ENCODE measurements around the gene PRKCA. TPM values are rescaled to one million over a fixed set of nuclear protein-coding genes. Genes with fewer than 3 reads are reported as not detected.
"Not testable (repeated sequence)": the region's sequence is repeated elsewhere in the genome, so short reads cannot be mapped to it uniquely, and the experiment has no call there.

Gene PRKCA
- polyA plus RNA-seq, 1 donor, result 24.4 TPM

- H3K4me1 ChIP-seq (ENCODE audit: control insufficient read depth, insufficient read depth, low read length), result peaks cover 25% of the 10 kb centered on the region
- no peaks in the 10 kb centered on the region for H3K27me3 ChIP-seq (ENCODE audit: control insufficient read depth, insufficient read depth, low read length)
- DNase-seq, result no peak
- no peaks in the 10 kb centered on the region for H3K9me3 ChIP-seq (ENCODE audit: control insufficient read depth, low read depth, low read length)
- WGBS (ENCODE audit: insufficient coverage, low lambda C conversion rate), result no CpG with 5 or more reads among the region's 4 CpGs
- H3K27ac ChIP-seq (ENCODE audit: low read length), result no peak overlapping the region
- H3K36me3 ChIP-seq (ENCODE audit: control insufficient read depth, insufficient read depth, low read length), result no peaks in the 10 kb centered on the region
- H3K4me3 ChIP-seq (ENCODE audit: low read length), result no peak overlapping the region
Measured at GRCh38 chr17:66469890-66470289, 167.5 kb downstream of the PRKCA start.

GRCh38 chr17:66472123-66472522 is 169.7 kb downstream of the PRKCA start:
- Histone ChIP-seq H3K9me3 (ENCODE audit: control insufficient read depth, low read depth, low read length) (no peaks in the 10 kb centered on the region), H3K4me3 (ENCODE audit: low read length) (no peak overlapping the region), H3K27ac (ENCODE audit: low read length) (no peak overlapping the region), H3K4me1 (ENCODE audit: control insufficient read depth, insufficient read depth, low read length) (peaks cover 25% of the 10 kb centered on the region), H3K36me3 (ENCODE audit: control insufficient read depth, insufficient read depth, low read length) (no peaks in the 10 kb centered on the region), H3K27me3 (ENCODE audit: control insufficient read depth, insufficient read depth, low read length) (no peaks in the 10 kb centered on the region)
- no CpG with 5 or more reads among the region's 4 CpGs for WGBS (ENCODE audit: insufficient coverage, low lambda C conversion rate)
- peak in 1 of 2 donors; percentile 42 for DNase-seq

- H3K27ac ChIP-seq (ENCODE audit: low read length), result no peak overlapping the region
- no peak for DNase-seq
- H3K9me3 ChIP-seq (ENCODE audit: control insufficient read depth, low read depth, low read length), result no peaks in the 10 kb centered on the region
- no peaks in the 10 kb centered on the region for H3K27me3 ChIP-seq (ENCODE audit: control insufficient read depth, insufficient read depth, low read length)
- WGBS (ENCODE audit: insufficient coverage, low lambda C conversion rate), result no CpG with 5 or more reads among the region's 1 CpG
- no peak overlapping the region for H3K4me3 ChIP-seq (ENCODE audit: low read length)
- H3K4me1 ChIP-seq (ENCODE audit: control insufficient read depth, insufficient read depth, low read length), result peaks cover 6% of the 10 kb centered on the region
- no peaks in the 10 kb centered on the region for H3K36me3 ChIP-seq (ENCODE audit: control insufficient read depth, insufficient read depth, low read length)
Measured at GRCh38 chr17:66474258-66474657, 171.8 kb downstream of the PRKCA start.

DNA sequence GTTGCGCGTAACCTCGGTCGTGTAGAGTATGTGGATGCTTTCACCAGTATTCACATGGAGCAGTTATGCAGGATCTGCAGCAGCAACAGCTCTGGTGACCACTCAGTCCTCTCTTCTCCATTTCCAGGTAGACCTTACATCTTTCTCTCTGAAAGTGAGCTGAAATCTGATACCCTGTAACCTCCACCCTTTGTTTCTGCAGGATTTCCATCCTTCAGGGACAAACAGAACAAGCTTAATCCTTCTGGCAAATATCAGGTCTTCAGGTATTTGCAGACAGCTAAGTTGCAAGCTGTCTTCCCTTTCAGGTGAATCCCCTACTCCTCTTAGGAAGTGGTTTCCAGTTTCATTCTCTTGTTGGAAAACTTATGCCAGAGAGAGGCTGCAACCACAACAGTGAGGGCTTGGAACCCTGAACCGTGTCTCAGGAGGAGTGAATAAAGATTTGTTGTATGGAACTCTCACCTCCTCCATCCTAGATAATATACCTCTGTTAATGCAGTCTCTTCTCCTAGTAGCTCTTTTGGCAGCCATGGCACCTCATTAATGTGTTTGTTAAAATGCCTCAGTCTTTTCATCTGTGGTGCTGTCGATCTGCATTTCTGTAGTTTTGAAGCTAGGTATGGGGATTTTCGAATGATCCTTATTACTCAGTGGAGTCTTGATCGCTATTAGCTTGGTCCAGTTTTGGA is 172.5 kb downstream of the PRKCA start:
- no peak overlapping the region for H3K27ac ChIP-seq (ENCODE audit: low read length)
- no peaks in the 10 kb centered on the region for H3K27me3 ChIP-seq (ENCODE audit: control insufficient read depth, insufficient read depth, low read length)
- H3K4me3 ChIP-seq (ENCODE audit: low read length), result no peak overlapping the region
- H3K4me1 ChIP-seq (ENCODE audit: control insufficient read depth, insufficient read depth, low read length), result peaks cover 5% of the 10 kb centered on the region
- no CpG with 5 or more reads among the region's 8 CpGs for WGBS (ENCODE audit: insufficient coverage, low lambda C conversion rate)
- H3K36me3 ChIP-seq (ENCODE audit: control insufficient read depth, insufficient read depth, low read length), result no peaks in the 10 kb centered on the region
- no peak for DNase-seq
- no peaks in the 10 kb centered on the region for H3K9me3 ChIP-seq (ENCODE audit: control insufficient read depth, low read depth, low read length)

GRCh38 chr17:66476014-66476413 is 173.6 kb downstream of the PRKCA start:
- no peak for DNase-seq
- H3K36me3 ChIP-seq (ENCODE audit: control insufficient read depth, insufficient read depth, low read length), result no peaks in the 10 kb centered on the region
- peaks cover 5% of the 10 kb centered on the region for H3K4me1 ChIP-seq (ENCODE audit: control insufficient read depth, insufficient read depth, low read length)
- no CpG with 5 or more reads among the region's 6 CpGs for WGBS (ENCODE audit: insufficient coverage, low lambda C conversion rate)
- no peaks in the 10 kb centered on the region for H3K27me3 ChIP-seq (ENCODE audit: control insufficient read depth, insufficient read depth, low read length)
- H3K9me3 ChIP-seq (ENCODE audit: control insufficient read depth, low read depth, low read length), result no peaks in the 10 kb centered on the region
- H3K27ac ChIP-seq (ENCODE audit: low read length), result no peak overlapping the region
- H3K4me3 ChIP-seq (ENCODE audit: low read length), result no peak overlapping the region

DNA sequence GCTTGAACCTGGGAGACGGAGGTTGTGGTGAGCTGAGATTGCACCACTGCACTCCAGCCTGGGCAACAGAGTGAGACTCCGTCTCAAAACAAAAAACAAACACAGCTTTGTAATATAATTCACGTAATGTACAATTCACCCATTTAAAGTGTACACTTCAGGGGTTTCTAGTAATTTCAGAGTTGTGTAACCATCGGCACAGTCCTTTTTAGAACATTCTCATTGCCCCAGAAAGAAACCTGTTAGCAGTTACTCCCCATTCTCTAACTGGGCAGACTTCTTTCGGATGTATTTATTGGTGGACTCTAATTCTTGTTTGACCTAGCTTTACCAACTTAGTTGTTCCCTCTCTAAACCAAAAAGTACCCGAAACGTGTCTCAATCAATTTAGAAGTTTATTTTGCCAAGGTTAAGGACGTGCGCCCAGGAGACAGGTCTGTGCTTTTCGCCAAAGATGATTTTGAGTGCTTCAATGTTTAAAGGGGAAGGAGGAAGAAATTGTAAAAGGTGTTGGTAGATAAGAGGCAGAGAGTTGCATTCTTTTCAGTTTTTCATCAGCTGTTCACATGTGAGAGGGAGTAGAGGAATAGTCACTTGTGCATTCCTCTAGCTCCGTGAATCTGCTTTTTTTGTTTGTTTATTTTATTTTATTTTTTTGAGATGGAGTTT is 175.3 kb downstream of the PRKCA start:
- Histone ChIP-seq H3K36me3 (ENCODE audit: control insufficient read depth, insufficient read depth, low read length) (no peaks in the 10 kb centered on the region), H3K4me3 (ENCODE audit: low read length) (no peak overlapping the region), H3K4me1 (ENCODE audit: control insufficient read depth, insufficient read depth, low read length) (no peaks in the 10 kb centered on the region), H3K27me3 (ENCODE audit: control insufficient read depth, insufficient read depth, low read length) (no peaks in the 10 kb centered on the region), H3K9me3 (ENCODE audit: control insufficient read depth, low read depth, low read length) (no peaks in the 10 kb centered on the region), H3K27ac (ENCODE audit: low read length) (no peak overlapping the region)
- no peak for DNase-seq
- WGBS (ENCODE audit: insufficient coverage, low lambda C conversion rate), result 95% methylated on average over 5 of the region's 11 CpGs

DNA sequence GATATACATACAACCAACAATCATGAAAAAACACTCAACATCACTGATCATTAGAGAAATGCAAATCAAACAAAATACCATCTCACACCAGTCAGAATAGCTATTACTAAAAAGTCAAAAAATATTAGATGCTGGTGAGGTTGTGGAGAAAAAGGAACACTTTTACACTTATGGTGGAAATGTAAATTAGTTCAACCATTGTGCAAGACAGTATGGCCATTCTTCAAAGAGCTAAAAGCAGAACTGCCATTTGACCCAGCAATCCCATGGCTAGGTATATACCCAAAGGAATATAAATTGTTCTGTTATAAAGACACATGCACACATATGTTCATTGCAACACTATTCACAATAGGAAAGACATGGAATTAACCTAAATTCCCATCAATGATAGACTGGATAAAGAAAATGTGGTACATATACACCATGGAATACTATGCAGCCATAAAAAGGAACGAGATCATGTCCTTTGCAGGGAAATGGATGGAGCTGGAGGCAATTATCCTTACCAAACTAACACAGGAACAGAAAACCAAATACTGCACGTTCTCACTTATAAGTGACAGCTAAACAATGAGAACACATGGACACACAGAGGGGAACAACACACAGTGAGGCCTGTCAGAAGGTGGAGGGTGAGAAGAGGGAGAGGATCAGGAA is 176.9 kb downstream of the PRKCA start:
- H3K4me1 ChIP-seq (ENCODE audit: control insufficient read depth, insufficient read depth, low read length); H3K36me3 ChIP-seq (ENCODE audit: control insufficient read depth, insufficient read depth, low read length); H3K4me3 ChIP-seq (ENCODE audit: low read length); H3K9me3 ChIP-seq (ENCODE audit: control insufficient read depth, low read depth, low read length); H3K27me3 ChIP-seq (ENCODE audit: control insufficient read depth, insufficient read depth, low read length); H3K27ac ChIP-seq (ENCODE audit: low read length); DNase-seq: not testable (repeated sequence)
- no CpG with 5 or more reads among the region's 2 CpGs for WGBS (ENCODE audit: insufficient coverage, low lambda C conversion rate)

GRCh38 chr17:66480243-66480642 is 177.8 kb downstream of the PRKCA start:
- 100% methylated on average over 2 of the region's 5 CpGs for WGBS (ENCODE audit: insufficient coverage, low lambda C conversion rate)
- Histone ChIP-seq H3K27me3 (ENCODE audit: control insufficient read depth, insufficient read depth, low read length) (no peaks in the 10 kb centered on the region), H3K4me3 (ENCODE audit: low read length) (no peak overlapping the region), H3K4me1 (ENCODE audit: control insufficient read depth, insufficient read depth, low read length) (no peaks in the 10 kb centered on the region), H3K36me3 (ENCODE audit: control insufficient read depth, insufficient read depth, low read length) (no peaks in the 10 kb centered on the region), H3K27ac (ENCODE audit: low read length) (no peak overlapping the region), H3K9me3 (ENCODE audit: control insufficient read depth, low read depth, low read length) (no peaks in the 10 kb centered on the region)
- DNase-seq, result no peak

GRCh38 chr17:66480802-66481201 is 178.4 kb downstream of the PRKCA start:
- Histone ChIP-seq H3K4me3 (ENCODE audit: low read length) (no peak overlapping the region), H3K27me3 (ENCODE audit: control insufficient read depth, insufficient read depth, low read length) (no peaks in the 10 kb centered on the region), H3K27ac (ENCODE audit: low read length) (no peak overlapping the region), H3K4me1 (ENCODE audit: control insufficient read depth, insufficient read depth, low read length) (no peaks in the 10 kb centered on the region), H3K36me3 (ENCODE audit: control insufficient read depth, insufficient read depth, low read length) (no peaks in the 10 kb centered on the region), H3K9me3 (ENCODE audit: control insufficient read depth, low read depth, low read length) (no peaks in the 10 kb centered on the region)
- no peak for DNase-seq
- no CpG with 5 or more reads among the region's 7 CpGs for WGBS (ENCODE audit: insufficient coverage, low lambda C conversion rate)

DNA sequence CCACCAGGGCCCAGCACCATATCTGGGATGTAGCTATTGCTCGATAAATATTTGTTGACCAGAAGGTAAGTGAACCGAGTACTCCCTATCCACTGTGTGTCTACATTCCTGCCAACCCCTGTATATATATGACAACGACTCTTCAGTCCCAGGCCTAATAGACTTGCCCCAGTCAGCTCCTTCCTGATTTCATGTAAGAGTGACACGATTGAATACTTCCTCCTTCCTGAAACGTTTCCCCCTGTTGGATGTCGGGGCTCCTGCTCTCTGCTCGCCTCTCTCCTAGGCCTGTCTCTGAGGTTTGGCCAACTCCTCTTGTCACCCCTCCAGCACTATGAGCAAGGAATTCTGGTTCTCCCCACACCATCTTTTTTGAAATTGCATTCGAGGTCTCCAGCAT is 178.9 kb downstream of the PRKCA start:
- DNase-seq, result no peak
- Histone ChIP-seq H3K9me3 (ENCODE audit: control insufficient read depth, low read depth, low read length) (no peaks in the 10 kb centered on the region), H3K27ac (ENCODE audit: low read length) (no peak overlapping the region), H3K36me3 (ENCODE audit: control insufficient read depth, insufficient read depth, low read length) (no peaks in the 10 kb centered on the region), H3K4me1 (ENCODE audit: control insufficient read depth, insufficient read depth, low read length) (no peaks in the 10 kb centered on the region), H3K27me3 (ENCODE audit: control insufficient read depth, insufficient read depth, low read length) (no peaks in the 10 kb centered on the region), H3K4me3 (ENCODE audit: low read length) (no peak overlapping the region)
- WGBS (ENCODE audit: insufficient coverage, low lambda C conversion rate), result 77% methylated on average over 4 of the region's 8 CpGs

All from large intestine (tissue), 3 donors.